HG02981 (cell line): ENCODE data around the gene SETD1A.

ENCODE experiments used
- ATAC-seq: cut with Tn5 transposase; IDR thresholded peaks from one replicate; pipeline ENCODE4 v1.9.1; 2021; ENCODE audit warnings: mild to moderate bottlenecking, moderate library complexity; ENCODE audit not compliant: unreplicated experiment

SETD1A gene

DNA sequence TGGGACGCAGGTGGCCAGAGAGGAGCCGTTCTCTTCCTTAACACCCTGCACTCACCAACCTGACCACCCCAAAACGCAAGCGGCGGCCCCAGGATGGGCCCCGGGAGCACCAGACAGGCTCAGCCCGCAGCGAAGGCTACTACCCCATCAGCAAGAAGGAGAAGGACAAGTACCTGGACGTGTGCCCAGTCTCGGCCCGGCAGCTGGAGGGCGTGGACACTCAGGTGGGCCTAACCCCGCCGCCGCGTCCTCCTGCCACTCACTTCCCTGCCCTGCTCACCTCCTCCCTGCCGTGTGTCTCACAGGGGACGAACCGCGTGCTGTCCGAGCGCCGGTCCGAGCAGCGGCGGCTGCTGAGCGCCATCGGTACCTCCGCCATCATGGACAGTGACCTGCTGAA is 22.9 kb downstream of the SETD1A start:
- no peak for ATAC-seq

DNA sequence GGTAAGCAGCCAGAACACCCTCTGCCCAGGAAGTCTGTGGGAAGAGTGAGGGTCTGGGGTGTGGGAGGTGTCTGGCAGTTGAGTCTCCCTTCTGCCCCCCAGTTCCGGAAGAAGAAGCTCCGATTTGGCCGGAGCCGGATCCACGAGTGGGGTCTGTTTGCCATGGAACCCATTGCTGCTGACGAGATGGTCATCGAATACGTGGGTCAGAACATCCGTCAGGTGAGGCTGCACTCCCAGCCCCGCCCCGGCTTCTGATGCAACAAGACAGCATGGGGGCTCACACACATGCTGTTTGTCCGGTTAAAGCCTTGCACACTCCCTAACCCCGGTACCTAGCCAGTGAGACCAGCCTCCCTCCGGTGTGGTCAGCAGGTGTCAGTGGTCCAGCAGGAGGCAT is 23.4 kb downstream of the SETD1A start:
- no peak for ATAC-seq

DNA sequence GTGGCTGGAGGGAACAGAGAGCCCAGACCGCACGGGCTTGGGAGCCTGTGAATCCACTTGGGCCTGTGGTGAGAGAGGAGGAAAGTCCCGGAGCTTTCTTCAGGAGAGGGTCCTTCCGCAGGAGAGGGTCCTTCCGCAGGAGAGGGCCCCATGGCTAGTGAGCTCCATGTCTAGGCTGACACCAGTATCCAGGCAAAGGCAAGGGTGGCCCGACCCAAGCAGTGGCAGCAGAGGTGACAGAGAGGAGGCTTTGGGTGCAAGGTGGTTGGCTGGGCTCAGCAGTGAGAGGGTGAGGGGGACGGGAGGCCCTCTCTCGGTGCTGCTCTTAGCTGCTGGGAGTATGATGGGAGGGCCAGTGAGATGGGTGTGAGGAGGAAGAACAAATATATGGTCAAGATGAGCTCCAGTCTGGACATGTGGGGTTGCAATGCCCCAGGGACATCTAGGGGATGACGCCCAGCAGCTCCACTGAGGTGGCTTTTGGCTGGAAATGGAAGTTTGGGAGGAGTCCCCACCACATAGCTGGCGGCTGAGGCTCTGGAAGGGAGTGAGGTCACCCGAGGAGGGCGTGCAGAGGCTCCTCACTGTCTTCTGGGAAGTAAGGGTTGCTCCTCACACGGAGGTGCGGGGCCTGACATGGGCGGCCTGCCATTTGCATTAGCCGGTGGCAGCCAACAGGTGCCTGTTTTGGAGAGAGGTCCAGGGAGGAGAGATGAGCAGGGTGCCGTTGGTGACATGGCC is 25.2 kb downstream of the SETD1A start:
- no peak for ATAC-seq

DNA sequence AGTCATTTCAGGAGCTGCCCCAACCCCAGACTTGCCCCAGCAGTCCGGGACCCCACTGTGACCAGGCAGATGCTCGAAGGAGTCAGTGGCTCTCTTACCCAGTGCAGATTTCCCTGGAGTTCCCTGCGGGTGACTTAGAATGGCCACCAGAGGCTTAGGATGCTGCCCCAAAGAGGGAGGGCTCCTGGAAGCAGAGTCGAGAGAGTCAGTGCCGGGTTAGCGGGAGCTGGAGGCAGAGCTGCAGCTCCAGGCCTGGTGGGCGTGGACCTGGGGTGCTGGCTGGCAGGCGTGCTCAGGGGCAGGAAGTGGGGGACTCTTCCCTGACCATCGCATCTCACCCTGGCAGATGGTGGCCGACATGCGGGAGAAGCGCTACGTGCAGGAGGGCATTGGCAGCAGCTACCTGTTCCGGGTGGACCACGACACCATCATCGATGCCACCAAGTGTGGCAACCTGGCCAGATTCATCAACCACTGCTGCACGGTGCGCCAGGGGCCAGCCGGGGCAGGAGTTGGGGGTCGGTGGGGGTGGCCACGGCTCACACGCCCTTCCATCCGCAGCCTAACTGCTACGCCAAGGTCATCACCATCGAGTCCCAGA is 25.8 kb downstream of the SETD1A start:
- ATAC-seq, result no peak

DNA sequence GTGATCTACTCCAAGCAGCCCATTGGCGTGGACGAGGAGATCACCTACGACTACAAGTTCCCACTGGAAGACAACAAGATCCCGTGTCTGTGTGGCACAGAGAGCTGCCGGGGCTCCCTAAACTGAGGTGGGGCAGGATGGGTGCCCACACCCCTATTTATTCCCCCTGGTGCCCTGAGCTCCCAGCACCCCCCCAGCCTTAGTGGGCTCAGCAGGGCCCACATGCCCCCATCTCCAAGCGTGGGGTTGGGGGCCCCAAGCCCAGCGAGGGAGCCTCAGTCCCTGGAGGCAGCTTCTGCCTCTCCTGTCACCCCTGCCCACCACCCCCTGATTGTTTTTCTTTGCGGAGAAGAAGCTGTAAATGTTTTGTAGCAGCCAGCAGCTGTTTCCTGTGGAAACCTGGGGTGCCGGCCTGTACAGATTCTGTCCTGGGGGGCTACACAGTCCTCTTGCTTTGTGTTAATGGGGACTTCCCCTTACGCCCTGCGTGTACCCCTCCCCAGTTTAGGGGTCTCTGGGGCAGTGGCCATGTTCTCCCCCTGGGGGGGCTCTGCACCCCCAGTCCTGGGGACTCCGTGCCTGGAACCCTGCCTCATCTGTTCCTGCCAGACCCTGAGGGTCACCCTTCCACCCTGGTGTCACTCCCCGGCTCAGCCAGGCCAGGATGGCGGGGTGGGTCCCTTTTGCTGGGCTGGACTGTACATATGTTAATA is 26.5 kb downstream of the SETD1A start:
- ATAC-seq, result no peak

DNA sequence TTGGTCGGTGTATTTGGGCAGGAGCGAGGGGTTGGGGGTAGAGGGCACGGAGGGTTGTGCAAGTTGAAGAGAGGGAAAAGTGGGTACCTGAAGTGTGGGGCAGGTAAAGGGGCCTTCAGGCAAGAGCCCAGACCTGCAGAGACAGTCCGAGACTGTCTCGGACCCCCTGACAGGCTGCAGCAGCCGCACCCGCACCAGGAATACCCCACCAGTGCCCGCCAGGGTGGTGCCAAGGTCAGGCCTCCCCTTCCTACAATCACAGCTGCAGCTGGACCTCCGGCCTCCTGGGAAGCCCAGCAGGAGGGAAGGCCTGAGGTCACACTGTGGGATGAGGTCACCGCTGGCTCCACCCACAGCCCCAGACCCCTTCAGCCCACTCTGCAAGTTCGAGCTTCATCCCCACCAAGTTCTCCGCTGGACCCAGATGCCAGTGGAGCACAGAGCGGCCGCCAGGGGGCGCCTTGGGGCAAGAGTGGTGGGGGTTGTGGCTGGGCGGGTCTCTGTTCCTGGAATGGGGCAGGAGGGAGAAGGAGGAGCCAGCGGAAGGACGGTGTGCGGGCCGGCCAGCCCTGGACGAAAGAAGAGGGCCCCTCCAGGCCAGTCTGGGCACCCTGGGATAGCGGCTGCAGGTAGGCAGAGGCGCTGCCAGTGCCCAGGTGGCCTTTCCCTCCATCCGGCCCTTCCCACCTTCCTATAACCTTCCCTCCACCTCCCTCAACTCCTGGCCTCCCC is 27.3 kb downstream of the SETD1A start, which contains the start of gene HSD3B7:
Gene HSD3B7, plus strand, starts transcription at position 539 of the 732 bp plus-strand sequence. CDS start 452 bp downstream, outside the sequence.
- ATAC-seq, result peak; percentile 44

DNA sequence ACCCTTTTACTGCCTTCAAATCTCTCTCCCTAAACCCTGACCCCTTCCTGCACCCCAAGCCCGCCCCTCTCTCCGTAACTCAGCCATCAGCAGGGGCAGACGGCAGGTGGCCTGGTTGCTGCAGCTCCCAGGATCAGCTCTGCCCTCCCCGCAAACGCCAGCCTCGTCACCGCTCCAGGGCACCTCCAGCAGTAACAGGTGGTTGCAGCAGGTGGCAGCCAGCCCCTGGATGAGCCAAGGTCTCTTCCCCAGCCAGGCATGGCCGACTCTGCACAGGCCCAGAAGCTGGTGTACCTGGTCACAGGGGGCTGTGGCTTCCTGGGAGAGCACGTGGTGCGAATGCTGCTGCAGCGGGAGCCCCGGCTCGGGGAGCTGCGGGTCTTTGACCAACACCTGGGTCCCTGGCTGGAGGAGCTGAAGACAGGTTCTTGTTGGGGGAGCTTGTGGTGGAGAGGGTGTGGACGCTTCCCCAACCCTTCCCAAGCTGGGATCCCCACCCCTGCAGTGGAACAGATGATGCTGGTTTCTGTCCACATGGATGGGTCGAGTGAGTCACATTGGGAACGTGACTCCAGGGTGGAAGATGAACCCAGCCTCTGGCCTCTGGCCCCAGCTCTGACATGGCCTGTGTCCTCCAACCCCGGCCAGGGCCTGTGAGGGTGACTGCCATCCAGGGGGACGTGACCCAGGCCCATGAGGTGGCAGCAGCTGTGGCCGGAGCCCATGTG is 28.0 kb downstream of the SETD1A start:
- no peak for ATAC-seq

DNA sequence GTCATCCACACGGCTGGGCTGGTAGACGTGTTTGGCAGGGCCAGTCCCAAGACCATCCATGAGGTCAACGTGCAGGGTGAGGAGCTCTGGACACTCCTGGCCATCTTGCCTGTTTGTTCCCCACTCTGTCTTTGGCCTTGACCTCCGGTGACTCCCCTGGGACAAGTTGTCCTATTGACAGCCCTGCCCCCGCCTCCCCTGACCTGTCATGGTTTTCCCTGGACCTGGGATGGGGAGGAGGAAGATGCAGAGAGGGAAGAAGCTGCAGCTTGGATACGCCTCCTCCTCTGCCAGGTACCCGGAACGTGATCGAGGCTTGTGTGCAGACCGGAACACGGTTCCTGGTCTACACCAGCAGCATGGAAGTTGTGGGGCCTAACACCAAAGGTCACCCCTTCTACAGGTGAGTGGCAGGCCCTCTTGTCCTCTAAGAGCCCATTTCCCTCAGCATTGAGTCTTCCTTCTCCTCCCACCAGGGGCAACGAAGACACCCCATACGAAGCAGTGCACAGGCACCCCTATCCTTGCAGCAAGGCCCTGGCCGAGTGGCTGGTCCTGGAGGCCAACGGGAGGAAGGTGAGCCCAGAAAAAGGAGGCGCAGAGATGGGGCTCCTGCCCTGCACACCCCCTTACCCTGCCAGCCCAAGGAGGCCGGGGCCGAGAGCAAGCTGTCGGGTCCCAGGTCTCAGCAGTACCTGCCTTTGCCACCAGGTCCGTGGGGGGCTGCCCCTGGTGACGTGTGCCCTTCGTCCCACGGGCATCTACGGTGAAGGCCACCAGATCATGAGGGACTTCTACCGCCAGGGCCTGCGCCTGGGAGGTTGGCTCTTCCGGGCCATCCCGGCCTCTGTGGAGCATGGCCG is 28.8 kb downstream of the SETD1A start:
- ATAC-seq, result no peak

DNA sequence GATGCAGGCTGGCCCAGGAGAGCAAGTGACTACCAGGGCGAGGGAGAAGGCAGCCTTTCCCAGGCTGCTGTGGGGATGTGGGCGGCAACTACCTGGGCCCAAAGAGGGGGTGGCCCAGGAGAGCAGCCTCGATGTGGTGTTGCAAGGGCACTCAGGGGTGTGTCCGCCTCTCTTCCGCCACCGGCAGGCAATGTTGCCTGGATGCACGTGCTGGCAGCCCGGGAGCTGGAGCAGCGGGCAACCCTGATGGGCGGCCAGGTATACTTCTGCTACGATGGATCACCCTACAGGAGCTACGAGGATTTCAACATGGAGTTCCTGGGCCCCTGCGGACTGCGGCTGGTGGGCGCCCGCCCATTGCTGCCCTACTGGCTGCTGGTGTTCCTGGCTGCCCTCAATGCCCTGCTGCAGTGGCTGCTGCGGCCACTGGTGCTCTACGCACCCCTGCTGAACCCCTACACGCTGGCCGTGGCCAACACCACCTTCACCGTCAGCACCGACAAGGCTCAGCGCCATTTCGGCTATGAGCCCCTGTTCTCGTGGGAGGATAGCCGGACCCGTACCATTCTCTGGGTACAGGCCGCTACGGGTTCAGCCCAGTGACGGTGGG is 30.1 kb downstream of the SETD1A start:
- no peak for ATAC-seq

DNA sequence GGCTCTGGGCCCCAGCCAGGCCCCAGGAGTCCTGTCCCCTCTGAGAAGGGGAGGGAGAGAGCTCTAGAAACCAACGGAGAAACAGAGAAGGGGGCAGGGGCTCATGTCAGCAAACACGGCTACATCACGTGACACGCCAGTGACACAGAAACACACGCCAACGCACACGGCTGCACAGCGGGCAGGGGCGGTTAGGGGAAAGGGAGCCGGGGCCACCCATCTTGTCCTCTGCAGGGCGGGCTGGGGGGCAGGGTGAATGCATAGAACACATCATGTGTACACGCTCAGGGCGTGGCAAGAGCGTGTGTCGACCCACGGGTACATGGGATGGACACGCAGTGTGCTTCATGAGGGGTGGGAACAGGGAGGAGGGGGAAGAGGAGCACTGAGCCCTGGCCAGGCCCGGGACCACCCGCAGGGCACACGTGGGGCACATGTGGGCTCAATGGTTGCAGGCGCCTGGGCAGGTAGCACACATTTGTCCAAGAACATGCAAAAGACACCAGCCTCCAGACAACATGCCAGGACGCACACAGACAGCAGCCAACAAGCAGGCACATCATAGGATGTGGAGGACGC is 32.0 kb downstream of the SETD1A start:
- ATAC-seq, result no peak

DNA sequence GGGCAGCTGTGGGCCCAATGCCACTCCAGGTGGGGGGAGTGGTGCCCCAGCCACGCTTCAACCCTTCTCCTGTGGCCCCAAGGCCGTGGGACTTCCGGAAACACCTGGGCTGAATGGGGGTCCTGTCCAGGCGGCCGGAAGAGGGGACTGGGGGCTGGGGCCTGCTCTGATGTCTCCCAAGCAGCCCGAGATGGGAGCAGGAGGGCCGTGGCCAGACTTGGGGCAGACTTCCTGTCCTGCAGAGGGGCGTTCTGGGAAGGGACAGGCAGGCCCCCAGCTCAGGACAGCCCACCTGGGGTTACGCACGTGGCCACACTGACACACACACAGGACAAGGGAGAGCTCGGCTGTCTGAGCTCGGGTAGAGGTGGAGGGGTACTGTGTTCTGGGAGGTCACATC is 32.6 kb downstream of the SETD1A start:
- no peak for ATAC-seq

DNA sequence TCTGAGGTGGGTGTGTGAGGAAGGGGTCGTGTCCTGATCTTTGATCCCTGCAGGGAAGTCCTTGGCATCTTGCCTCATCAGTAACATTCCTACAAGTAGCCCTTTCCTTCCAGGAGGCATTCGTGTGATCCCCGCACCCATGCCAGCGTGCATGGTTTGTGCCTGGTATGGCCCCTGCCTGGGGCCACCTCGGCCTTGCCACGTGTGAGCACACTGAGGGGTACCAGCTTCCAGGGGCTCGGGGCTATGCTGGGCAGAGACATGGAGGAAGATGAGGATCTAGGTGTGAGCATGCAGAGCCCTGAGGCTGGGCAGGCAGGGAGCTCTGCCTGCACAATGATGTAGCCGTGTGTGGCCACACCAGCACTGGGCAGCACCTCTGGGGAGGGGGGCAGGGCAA is 33.5 kb downstream of the SETD1A start:
- no peak for ATAC-seq

DNA sequence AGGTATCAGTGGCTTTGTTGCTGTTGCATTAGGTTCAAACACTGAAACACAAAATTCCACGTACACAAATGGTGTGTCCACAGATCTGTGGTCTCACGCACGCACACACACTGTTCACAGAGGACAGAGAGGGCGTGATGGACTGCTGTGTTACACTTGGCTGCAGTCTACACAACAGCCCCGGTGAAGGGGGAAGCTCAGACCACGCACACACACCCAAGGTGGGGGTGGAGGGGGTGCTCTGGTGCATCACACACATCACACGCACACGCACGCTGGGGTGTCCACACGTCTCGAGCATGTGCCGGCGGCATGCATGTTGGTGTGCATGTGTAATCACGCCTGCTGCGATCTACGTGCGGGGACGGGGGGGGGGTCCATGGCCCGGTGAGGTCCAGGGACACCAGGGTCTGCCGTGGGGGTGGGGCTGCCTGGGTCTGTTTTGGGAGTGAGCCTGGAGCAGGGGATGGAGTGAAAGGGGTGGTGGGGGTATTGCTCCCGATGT is 34.8 kb downstream of the SETD1A start:
- ATAC-seq, result no peak

DNA sequence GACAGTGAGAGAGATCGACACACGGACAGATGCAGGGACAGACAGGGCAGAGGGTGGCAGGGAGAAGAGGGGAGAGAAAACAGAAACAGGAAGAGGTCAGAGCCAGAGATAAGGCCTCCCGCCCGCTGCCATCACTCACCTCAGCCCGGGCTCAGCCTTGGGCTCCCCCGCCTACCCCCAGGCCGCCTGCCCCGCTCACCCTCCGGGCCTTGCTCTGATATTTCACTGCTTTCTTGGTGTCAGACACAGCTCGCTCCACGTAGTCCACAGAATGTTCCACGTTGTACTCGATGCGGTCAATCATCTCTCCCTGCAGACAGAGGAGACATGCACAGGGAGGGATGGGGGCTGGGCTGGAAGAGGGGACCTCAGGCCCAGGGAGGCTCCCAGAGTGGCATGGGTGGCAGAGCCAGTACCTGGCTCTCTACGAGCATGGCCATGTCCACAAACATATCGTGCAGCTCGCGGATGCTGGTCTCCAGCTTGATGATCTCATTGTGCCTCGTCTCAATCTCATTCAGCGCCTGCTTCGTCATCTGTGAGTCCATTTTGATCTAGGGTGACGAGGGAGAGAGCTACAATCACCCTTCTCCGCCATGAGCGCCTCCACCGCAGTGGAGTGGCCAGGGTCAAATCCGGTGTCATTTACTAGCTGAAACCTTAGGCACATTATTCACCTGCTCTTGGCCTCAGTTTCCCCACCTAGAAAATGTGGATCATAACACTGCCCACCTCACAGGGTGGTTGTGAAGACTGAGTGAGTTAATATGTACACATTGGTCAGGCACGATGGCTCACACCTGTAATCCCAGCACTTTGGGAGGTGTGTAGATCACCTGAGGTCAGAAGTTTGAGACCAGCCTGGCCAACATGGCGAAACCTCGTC is 35.6 kb downstream of the SETD1A start:
- ATAC-seq, result no peak

DNA sequence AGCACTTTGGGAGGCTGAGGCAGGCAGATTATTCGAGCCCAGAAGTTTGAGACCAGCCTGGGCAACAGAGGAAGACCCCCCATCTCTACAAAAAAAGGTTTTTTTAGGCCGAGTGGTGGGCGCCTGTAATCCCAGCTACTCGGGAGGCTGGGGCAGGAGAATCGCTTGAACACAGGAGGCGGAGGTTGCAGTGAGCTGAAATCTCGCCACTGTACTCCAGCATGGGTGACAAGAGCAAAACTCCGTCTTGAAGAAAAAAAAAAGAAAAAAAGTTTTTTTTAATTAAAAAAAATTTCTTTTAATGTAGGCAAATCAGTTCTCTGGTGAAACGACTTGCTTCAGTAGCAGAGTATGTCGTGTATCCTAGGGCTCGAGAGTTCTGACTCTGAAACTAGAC is 38.4 kb downstream of the SETD1A start:
- ATAC-seq, result no peak

DNA sequence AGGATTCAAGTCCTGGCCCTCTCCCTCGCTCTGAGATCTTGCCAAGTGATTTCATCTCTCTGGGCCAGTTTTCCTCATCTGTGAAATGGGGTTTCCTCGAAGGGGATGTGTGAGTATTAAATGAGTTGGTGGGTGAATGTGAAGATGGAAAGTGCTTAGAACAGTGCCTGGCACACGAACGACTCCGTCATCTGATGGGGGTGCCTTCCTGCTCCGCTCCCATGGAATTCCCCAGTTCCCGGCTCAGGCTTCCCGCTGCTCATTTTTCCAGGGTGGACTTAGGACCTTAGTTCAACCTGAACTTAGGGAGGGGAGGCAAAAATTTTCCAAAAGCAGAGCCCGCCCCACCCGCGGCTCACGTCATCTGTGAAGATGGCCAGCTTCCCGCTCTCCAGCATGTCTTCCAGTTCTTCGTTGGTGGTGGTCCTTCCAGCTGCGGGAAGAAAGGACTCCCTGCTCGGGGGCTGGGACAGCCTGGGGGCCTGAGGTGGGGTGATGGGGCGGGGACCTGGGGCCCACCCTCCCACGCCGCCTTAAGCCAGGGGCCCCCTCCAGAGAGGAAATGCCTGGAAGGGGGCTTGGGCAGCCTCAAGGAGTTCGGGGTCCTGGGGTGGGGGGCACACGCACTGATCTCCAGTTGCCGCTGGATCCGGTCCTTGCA is 38.9 kb downstream of the SETD1A start:
- ATAC-seq, result no peak

DNA sequence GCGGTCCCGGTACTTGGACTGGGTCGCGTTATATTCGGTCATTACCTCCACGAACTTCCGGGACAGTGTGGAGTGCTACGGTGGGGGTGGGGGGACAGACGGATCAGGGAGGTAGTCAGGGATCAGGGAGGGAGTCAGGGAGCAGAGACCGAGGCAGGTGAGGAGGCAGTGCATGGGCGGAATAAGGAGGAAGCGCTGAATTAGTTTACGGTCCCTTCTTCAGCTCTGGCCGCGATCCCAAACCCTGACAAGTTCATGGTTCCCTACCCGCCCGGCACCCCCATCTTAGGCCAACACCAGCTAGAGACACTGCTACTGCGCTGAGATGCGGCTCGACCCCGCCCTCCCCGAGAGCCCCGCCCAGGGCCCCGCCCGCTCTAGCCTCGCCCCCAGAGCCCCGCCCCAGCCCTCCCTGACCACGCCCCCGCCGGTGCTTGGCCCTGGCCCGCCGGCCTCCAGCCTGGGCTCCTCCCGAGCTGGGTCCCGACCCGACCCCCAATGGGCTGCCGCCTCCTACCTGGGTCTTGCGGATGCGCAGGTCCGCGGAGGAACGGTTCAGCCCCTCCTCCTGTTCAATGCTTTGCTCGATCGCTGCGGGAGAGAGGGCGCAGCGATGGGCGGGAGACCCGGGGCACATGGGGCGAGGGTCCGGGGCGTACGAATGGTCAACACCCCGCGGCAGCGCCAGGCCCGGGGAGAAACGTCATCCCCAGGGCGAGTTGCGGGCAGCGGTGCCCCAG is 39.6 kb downstream of the SETD1A start:
- peak; percentile 83 for ATAC-seq
